Large intestine (tissue), 3 donors: ENCODE results near the gene ALKBH2. TPM values are rescaled to one million over a fixed set of nuclear protein-coding genes. Genes with fewer than 3 reads are reported as not detected.
A peak's percentile ranks its signal among the peaks of the same experiment; 100 is the strongest.

Source experiments
- DNase-seq, 2 donors: peaks; one replicate each; pipeline versions ENCODE4 v3.0.0 to v3.0.0-alpha.2; 2013
- H3K27ac ChIP-seq: one replicate; pipeline ENCODE4 v1.5.1; 2013; ENCODE audit warnings: low read length
- H3K27me3 ChIP-seq: 2 replicates; pipeline ENCODE4 v1.6.1; 2013; ENCODE audit warnings: low read length; ENCODE audit not compliant: control insufficient read depth, insufficient read depth
- H3K36me3 ChIP-seq: 2 replicates; pipeline ENCODE4 v1.6.1; 2013; ENCODE audit warnings: low read length; ENCODE audit not compliant: control insufficient read depth, insufficient read depth
- H3K4me1 ChIP-seq: one replicate; pipeline ENCODE4 v1.6.1; 2013; ENCODE audit warnings: low read length; ENCODE audit not compliant: control insufficient read depth, insufficient read depth
- H3K4me3 ChIP-seq: one replicate; pipeline ENCODE4 v1.5.1; 2013; ENCODE audit warnings: low read length
- H3K9me3 ChIP-seq: one replicate; pipeline ENCODE4 v1.6.1; 2013; ENCODE audit warnings: mild to moderate bottlenecking, low read depth, low read length, moderate library complexity; ENCODE audit not compliant: control insufficient read depth
- WGBS: methylation state at CpG from one replicate; pipeline ENCODE4 v1.1.5; 2013; ENCODE audit warnings: low lambda C conversion rate; ENCODE audit not compliant: insufficient coverage; 5-methylcytosine and 5-hydroxymethylcytosine counted together
- polyA plus RNA-seq: library from polyadenylated mRNA; unstranded; fragments of 120-200 nt; gene quantifications from one replicate; pipeline ENCODE4 v1.2.1, GENCODE V29; 2013

The ALKBH2 gene
- polyA plus RNA-seq, 1 donor: 17.9 TPM

GRCh38 chr12:109114644-109115043 lies 21.4 kb upstream of the ALKBH2 start:
- peak overlapping the region; percentile 93 for H3K27ac ChIP-seq
- no peak overlapping the region for H3K4me3 ChIP-seq
- no peaks in the 10 kb centered on the region for H3K27me3 ChIP-seq
- WGBS: 80% methylated on average over 1 of the region's 2 CpGs
- H3K36me3 ChIP-seq: peaks cover 5% of the 10 kb centered on the region
- DNase-seq: no peak
- peaks cover 37% of the 10 kb centered on the region for H3K4me1 ChIP-seq
- H3K9me3 ChIP-seq: no peaks in the 10 kb centered on the region

- Histone ChIP-seq H3K9me3 (no peaks in the 10 kb centered on the region), H3K27me3 (no peaks in the 10 kb centered on the region), H3K36me3 (peaks cover 5% of the 10 kb centered on the region), H3K27ac (peak overlapping the region; percentile 37), H3K4me1 (peaks cover 37% of the 10 kb centered on the region), H3K4me3 (no peak overlapping the region)
- DNase-seq: no peak
- no CpG with 5 or more reads among the region's 5 CpGs for WGBS
These were observed 20.5 kb upstream of the ALKBH2 start for GRCh38 chr12:109113661-109114321.

- DNase-seq: no peak
- no peaks in the 10 kb centered on the region for H3K9me3 ChIP-seq
- H3K4me3 ChIP-seq: no peak overlapping the region
- 91% methylated on average over 6 of the region's 11 CpGs for WGBS
- H3K27ac ChIP-seq: no peak overlapping the region
- peaks cover 37% of the 10 kb centered on the region for H3K4me1 ChIP-seq
- peaks cover 11% of the 10 kb centered on the region for H3K36me3 ChIP-seq
- H3K27me3 ChIP-seq: no peaks in the 10 kb centered on the region
These were observed 19.6 kb upstream of the ALKBH2 start for GRCh38 chr12:109112720-109113465.

GRCh38 chr12:109110988-109111495 lies 17.8 kb upstream of the ALKBH2 start:
- no CpG with 5 or more reads among the region's 28 CpGs for WGBS
- H3K4me1 ChIP-seq: peaks cover 23% of the 10 kb centered on the region
- peak overlapping the region; percentile 96 for H3K27ac ChIP-seq
- peak; percentile 90 to 93 for DNase-seq
- no peaks in the 10 kb centered on the region for H3K27me3 ChIP-seq
- H3K36me3 ChIP-seq: peaks cover 18% of the 10 kb centered on the region
- no peaks in the 10 kb centered on the region for H3K9me3 ChIP-seq
- peak overlapping the region; percentile 81 for H3K4me3 ChIP-seq

GRCh38 chr12:109109746-109110350 lies 16.6 kb upstream of the ALKBH2 start:
- Histone ChIP-seq H3K9me3 (no peaks in the 10 kb centered on the region), H3K27me3 (no peaks in the 10 kb centered on the region), H3K4me1 (peaks cover 11% of the 10 kb centered on the region), H3K36me3 (peaks cover 30% of the 10 kb centered on the region), H3K27ac (no peak overlapping the region), H3K4me3 (no peak overlapping the region)
- WGBS: no CpG with 5 or more reads among the region's 6 CpGs
- DNase-seq: no peak

GRCh38 chr12:109105176-109105575 lies 11.9 kb upstream of the ALKBH2 start:
- WGBS: no CpG with 5 or more reads among the region's 5 CpGs
- Histone ChIP-seq H3K36me3 (peaks cover 62% of the 10 kb centered on the region), H3K4me3 (no peak overlapping the region), H3K4me1 (no peaks in the 10 kb centered on the region), H3K27ac (no peak overlapping the region), H3K27me3 (no peaks in the 10 kb centered on the region), H3K9me3 (no peaks in the 10 kb centered on the region)
- DNase-seq: no peak

- peaks cover 60% of the 10 kb centered on the region for H3K36me3 ChIP-seq
- no peak overlapping the region for H3K4me3 ChIP-seq
- DNase-seq: no peak
- H3K27me3 ChIP-seq: no peaks in the 10 kb centered on the region
- H3K4me1 ChIP-seq: peaks cover 6% of the 10 kb centered on the region
- 100% methylated on average over 1 of the region's 3 CpGs for WGBS
- no peak overlapping the region for H3K27ac ChIP-seq
- H3K9me3 ChIP-seq: no peaks in the 10 kb centered on the region
These were observed 9.2 kb upstream of the ALKBH2 start for GRCh38 chr12:109102491-109102890.

- WGBS: 100% methylated on average over 3 of the region's 4 CpGs
- no peaks in the 10 kb centered on the region for H3K9me3 ChIP-seq
- no peak overlapping the region for H3K27ac ChIP-seq
- DNase-seq: no peak
- no peaks in the 10 kb centered on the region for H3K27me3 ChIP-seq
- H3K36me3 ChIP-seq: peaks cover 50% of the 10 kb centered on the region
- H3K4me3 ChIP-seq: no peak overlapping the region
- peaks cover 6% of the 10 kb centered on the region for H3K4me1 ChIP-seq
These were observed 7.5 kb upstream of the ALKBH2 start for GRCh38 chr12:109100741-109101140.

GRCh38 chr12:109099431-109100020 lies 6.3 kb upstream of the ALKBH2 start:
- no peak overlapping the region for H3K27ac ChIP-seq
- no peaks in the 10 kb centered on the region for H3K9me3 ChIP-seq
- 89% methylated on average over 5 of the region's 12 CpGs for WGBS
- H3K27me3 ChIP-seq: no peaks in the 10 kb centered on the region
- H3K4me3 ChIP-seq: no peak overlapping the region
- DNase-seq: no peak
- peaks cover 6% of the 10 kb centered on the region for H3K4me1 ChIP-seq
- H3K36me3 ChIP-seq: peaks cover 38% of the 10 kb centered on the region

GRCh38 chr12:109098651-109099050 lies 5.4 kb upstream of the ALKBH2 start:
- H3K9me3 ChIP-seq: no peaks in the 10 kb centered on the region
- peak overlapping the region; percentile 84 for H3K4me3 ChIP-seq
- DNase-seq: no peak
- peaks cover 31% of the 10 kb centered on the region for H3K36me3 ChIP-seq
- WGBS: no CpG with 5 or more reads among the region's 8 CpGs
- H3K4me1 ChIP-seq: peaks cover 6% of the 10 kb centered on the region
- H3K27me3 ChIP-seq: no peaks in the 10 kb centered on the region
- H3K27ac ChIP-seq: peak overlapping the region; percentile 92
